Measurements from ENCODE around the gene SECISBP2.

SECISBP2 gene

DNA sequence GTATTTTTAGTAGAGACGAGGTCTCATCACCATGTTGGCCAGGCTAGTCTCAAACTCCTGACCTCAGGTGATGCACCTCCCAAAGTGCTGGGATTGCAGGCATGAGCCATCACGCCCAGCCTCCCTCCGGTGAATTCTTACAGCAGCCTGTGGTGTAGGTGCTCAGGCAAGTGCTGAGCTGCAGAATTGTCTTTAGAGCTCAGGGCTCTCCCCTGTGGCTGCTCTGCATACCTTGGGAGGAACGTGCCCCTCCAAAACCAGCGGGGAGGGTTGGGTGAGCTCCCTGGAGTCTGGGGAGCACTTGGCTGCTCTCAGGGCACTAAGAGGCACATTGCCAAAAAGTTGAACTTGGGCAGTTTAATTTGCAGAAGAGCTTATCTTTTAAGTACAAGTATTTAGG is 29.4 kb downstream of the SECISBP2 start:
- DNase-seq (ENCODE audit: low read depth), result no peak

DNA sequence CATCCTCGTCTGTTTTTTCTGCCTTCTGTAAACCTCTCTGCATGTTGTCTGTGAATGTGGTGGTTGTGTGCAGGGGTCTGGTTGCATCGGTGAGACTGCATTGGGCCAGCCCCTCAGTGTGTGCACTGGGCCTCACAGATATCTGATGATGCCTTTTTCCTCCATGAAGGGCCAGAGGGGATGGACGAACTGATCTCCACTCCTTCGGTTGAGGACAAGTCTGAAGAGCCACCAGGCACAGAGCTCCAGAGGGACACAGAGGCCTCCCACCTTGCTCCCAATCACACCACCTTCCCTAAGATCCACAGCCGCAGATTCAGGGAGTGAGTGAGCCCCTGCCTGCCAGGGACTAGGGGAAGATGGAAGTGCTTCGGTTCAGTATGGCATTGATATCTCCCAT is 31.3 kb downstream of the SECISBP2 start:
- no peak for DNase-seq (ENCODE audit: low read depth)

DNA sequence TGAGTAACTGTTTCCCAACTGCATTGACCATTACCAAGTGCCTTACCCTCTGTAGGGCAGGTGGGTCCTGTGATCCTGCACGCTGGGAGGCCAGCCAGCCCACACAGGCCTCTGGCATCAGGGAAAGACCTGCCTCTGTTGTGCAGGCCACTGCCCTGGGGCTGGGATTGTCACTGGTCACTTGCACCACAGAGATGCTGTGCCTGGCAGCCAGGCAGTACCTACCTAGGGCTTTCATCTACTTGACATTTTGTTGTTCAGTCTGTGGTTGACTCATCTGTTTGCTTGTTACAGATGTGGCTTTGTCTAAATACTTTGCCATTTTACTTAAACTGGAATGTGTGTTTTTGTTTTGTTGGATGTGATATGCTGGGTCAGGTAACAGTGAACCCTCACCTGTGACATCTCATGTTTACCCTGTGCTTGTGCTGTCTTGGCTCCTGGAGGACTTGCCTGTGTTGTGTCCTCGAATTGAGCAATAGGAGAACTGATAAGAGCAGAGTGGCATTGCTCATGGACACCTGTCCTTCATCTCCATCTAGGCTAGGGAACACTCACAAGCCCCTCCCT is 32.8 kb downstream of the SECISBP2 start:
- no peak for DNase-seq (ENCODE audit: low read depth)

DNA sequence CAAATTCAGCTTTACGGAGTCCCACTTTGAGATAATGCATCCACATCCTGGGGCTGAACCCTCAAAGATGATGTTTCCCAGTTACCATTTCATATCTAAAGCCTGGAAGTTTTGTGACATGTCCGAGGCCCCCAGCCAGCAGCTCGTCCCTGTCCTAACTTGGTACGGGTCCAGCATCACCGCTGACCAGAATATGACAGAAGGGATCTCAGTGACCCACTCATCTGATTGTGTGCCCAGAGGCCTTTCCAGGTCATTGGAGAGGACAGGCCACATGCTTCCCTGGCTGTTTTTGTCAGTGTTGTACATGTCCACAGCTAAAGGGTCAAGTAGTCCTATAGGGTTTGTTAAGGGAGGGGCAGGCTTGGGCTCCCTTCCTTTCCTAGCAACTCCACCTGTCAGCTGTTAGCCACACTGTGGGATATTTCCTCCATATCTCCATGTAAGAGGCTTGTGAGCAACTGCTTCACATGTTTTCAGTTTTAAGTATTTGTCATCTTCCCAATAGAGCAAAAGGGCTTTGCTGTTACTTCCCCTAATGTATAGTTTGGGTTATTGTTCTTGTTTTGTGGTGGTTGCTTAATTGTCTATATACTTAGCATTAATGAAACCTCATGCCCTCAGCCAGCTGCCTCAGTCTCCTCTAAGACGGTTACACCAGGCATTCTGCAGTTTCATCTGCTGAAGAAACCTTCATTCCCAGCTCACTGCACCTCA is 33.4 kb downstream of the SECISBP2 start:
- DNase-seq (ENCODE audit: low read depth), result no peak

DNA sequence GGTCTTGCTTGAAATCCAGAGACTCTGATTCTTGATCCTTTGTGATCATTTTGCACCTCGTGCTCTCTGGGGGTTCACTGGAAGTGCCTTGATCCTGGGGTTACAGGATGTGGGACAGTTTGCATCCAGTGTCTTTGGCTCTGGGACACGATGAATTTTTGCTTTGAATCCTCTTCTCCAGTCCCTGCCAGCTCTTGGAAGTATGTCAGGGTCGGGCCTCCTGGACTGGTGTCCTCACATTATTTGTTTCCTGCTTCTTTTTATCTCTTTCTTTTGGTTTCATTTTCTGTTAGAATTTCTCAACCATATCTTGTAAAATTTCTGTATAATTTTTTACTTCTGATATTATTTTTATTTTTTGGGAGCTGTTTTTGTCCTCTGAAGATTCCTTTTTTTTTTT is 34.2 kb downstream of the SECISBP2 start:
- no peak for DNase-seq (ENCODE audit: low read depth)

DNA sequence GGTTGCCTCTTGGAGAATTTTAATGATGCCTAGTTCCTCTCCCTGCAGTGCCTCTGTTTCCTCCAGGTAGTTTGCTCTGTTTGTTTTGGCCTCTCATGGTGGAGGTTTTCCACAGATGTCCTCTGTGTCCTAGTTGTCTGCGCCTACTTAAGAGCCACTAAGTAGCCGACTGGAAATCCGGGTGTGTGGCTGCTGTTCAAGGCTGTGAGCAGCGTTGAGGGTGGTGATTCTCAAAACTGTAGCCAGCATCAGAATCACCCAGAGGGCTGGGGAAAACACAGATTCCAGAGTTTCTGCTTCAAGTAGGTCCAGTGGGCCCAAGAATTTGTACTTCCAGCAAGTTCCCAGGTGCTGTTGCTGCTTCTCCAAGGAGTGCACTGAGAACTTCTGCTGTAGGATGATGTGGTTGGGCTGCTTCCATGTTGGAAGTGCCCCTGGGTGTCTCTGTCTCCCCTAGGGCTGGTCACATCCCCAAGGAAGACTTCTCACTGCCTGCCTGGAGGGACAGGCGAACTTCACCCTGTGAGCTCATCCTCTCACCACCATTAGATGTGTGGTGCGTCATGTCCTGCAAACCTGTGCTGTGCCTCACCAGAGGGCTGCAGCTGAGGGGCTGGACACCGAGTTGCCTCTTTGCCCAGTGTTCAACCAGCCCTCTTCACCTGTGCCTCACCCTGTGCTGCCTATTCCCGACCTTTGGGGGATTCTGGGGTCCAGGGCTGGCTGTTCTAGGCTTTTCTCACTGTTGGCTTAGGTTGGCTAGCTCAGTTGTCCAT is 34.8 kb downstream of the SECISBP2 start:
- no peak for DNase-seq (ENCODE audit: low read depth)

DNA sequence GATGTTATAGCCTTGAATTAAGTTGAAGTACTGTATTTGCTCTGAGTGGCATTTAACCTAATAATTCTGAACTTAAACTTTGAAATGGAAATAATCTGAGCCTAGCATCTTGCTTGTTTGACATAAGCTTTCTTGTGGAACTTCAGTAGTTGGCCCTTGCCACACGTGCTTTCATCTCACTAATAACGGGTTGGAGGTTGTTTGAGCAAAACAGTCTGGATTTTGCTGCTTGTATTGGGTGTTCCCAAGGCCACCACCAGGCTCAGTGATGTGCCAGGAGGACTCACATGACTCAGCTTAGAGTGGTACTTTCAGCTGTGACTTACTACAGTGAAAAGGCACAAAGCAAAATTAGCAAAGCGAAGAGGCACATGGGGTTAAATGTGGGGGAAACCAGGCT is 35.7 kb downstream of the SECISBP2 start:
- no peak for DNase-seq (ENCODE audit: low read depth)

DNA sequence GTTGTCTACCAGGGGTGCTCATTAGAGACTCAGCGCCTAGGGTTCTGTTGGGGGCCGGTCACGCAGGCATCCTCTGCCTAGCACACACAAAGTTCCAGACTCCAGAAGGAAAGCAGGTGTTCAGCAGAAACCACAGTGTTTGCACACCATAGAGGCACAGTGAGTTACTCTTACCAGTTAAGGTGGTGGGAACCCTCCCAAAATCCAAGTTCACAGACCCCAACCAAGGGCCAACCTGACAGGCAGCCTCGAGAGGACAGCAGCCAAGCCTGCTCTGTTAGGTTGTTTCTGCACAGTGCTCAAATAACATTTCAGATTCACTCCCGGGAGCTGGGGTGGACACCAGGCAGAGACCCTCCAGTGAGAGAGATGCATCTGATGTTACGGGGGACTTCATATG is 36.2 kb downstream of the SECISBP2 start:
- DNase-seq (ENCODE audit: low read depth), result no peak

DNA sequence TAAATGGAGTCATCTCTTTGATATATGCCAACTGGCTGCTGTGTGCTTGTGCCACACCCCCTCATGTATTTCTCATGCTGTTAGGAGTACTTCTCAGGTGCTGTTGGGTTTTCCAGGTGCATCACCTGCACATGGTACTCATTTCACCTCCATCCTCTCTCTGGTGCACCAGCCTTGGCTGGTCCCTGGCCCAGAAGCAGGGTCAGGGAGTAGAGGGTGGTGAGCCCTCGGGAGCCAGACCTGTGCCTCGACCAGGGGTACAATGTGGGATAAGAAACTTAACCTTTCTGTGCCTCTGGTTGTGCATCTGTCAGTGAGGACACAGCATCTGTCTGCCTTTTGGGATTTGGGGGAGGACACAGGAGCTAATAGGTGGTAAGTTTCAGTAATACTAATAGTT is 38.5 kb downstream of the SECISBP2 start:
- no peak for DNase-seq (ENCODE audit: low read depth)

DNA sequence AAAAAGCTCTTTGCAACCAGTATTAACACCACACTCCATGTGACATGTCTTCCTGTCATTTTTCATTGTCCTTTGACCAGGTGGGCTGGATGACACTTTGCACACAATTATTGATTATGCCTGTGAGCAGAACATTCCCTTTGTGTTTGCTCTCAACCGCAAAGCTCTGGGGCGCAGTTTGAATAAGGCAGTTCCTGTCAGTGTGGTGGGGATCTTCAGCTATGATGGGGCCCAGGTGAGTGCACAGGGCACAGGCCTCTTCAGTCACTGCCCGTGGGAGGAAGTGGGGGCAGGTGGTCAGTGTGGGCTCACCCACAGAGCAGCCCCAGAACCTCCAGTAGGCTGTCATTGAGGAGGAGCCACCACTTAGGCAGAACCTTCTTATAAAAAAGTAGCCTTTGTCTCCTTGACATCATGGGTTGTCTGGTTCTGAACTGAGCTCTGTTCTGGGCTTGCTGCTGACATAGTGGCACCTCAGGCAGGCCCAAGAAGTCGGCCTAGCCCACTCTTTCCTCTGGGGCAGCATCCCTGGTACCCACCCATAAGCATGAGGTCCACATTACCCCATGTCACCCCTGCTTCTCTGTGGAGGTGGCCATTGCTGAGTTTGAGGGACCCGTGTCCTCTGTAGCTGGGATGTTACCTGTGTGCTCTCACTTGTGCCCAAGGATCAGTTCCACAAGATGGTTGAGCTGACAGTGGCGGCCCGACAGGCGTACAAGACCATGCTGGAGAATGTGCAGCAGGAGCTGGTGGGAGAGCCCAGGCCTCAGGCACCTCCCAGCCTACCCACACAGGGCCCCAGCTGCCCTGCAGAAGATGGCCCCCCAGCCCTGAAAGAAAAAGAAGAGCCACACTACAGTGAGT is 39.3 kb downstream of the SECISBP2 start:
- no peak for DNase-seq (ENCODE audit: low read depth)

DNA sequence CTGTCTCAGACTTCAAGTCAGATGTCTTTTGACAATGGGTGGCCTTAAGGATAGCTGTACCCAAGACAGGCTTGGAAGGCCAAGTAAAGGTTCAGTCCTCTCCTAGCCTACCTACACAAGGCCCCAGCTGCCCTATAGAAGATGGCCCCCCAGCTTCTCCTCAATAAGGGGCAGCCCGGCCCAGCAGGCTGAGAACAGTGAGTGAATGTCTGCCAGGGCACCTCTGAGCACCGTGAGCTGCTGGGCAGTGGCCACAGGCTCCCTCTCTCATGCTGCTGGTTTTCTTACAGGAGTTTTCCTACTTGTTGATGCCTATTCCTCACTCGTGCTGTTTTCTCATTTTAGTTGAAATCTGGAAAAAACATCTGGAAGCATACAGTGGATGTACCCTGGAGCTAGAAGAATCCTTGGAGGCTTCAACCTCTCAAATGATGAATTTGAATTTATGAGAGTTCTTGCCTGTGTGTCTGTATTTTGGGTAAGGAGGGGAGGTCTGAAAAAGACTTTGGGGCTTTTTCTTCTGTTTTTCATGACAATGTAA is 40.1 kb downstream of the SECISBP2 start:
- DNase-seq (ENCODE audit: low read depth), result no peak

DNA sequence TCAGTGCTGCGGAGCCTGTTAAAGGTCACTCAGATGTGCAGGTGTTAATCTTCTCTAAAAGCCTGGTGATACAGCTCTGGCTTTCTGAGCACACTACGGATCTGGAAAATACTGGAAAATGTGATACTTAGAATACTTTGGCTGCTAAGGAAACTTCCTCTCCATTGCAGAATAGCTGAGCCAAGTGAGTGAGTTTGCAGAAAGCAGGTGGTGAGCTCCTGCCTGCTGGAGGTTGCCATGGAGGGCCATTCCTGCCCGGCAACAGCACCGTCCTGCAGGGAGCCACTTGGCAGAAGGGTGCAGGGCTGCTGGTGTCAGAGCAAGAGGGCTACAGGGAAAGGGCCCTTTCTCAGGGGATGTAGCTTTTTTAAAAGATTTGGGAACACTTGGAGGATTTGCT is 40.7 kb downstream of the SECISBP2 start:
- no peak for DNase-seq (ENCODE audit: low read depth)

DNA sequence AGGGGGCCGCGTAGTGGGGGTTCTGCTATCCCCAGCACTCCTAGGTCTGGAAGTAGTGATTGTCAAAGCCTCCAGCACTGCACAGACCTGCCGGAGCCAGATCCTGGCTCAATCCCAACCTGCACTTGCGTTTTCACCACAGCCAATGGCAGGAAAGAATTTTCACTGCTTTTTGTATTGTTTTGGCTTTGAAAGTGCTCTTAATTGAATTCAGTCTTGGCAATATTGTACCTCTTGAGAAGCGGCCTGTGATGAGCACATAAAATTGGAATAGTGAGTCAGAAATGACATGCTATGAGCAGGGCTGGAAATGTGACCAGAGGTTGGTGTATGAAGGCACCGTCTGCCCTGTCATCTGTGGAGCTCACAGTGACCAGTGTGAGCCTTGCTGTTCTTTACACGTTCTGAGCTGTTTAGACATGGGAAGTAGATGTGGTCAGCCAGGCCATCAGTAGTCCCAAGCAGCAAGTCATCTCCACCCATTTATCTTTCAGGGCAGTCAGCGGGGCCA is 41.5 kb downstream of the SECISBP2 start:
- DNase-seq (ENCODE audit: low read depth), result no peak

DNA sequence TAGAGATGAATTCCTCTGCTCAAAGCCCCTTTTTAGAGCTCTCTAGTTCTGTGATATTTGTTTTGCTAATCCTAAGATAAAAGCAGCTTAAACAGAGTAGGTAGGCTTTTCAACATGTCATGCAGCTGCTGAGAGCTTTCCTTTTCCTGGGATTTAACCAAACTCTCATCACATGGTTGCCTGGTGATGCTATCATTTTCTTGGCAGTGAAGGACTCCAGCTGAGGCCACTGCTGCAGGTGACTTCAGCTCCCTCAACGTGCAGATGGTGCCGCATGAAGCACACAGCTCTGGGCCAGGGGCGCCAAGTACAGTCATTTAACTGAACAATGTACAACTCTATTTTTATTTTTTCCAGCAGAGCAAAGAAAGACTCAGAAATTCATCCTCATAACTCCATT is 42.2 kb downstream of the SECISBP2 start:
- no peak for DNase-seq (ENCODE audit: low read depth)

DNA sequence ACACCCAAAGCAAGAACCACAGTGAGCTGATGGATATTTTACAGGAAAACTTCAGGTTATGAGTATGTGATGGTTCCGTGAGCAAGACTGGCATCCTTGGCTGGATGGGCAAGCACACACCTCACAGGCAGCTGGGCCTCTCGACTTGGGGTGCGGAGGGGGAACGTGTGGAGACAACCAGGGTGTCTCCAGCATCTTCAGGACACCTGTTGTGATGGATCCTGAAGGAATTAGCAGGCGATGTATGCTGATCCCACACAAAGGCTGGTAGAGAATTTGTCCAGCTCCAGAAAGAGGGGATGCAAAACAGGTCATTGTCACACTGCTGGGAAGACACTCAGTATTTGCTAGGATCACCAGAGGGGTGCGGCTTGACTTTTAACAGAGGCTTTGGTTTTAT is 42.7 kb downstream of the SECISBP2 start:
- DNase-seq (ENCODE audit: low read depth), result no peak

DNA sequence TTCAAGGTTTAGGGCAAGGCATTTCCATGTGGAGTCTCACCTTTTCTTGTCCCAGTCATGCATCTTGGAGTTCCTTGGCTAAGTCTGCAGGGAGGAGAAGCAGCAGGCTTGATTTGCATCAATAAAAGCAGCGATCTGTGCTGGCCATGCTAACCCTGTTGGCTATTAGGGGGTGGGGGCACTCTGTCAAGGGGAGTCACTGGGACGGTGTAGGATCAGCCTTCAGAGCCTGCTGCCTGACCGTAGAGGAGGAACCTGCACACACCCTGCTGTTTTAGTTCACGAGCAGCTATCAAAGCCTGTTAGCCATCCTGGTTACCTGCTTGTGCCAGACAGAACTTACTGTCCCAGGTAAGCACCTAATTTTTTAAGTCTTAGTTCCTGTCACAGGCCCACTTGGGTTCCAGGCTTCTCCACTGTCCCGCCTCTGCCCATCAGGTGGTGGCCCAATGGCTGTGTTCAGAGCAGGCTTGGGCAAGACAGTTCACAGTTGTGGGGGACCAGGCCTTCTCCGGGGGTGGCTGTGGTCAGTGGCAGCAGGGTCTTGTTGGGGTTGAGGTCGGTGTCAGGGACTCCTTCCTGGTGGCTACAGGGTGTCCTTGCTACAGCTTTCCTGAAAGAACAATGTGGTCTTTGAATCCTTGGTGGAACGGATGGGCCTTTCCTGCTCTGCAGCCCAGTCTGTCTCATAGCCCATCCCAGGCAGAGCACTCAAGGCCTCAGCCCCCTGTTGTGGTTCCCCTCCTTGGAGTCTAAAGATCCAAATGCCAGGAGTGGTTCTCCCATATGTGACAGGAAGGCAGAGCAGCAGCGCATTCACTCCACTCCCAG is 43.7 kb downstream of the SECISBP2 start:
- DNase-seq (ENCODE audit: low read depth), result no peak

DNA sequence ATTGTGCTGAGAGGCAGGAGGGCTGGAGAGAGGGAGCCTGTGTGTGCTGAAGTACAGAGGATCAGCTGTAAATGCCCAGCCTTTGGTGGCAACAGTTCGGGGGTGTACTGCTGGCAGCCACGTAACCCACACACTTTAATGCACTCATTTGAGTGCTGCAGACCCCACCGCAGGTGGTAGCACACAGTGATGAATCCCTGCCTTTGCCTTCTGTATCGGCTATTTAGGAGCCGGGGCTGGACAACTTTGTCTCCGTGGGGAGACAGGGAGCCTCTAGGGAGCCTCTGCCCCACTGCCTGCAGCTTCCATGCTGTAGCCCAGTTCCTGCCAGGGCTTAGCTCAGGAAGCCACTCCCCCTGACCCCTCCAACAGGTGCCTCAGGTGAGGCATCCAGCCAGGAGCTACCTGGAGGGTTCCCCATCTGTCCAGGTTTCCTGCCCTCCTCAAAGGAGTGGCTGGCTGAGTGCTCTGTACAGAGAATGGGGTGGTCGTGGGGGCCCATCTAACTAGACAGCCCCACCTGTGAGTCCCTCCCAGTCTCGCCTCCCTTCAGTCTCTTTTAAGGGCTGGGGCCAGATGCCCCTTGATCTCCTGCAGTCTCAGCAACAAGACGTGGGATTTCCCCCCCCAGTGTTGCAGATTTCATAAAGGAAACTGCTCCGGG is 44.5 kb downstream of the SECISBP2 start:
- DNase-seq (ENCODE audit: low read depth), result no peak

DNA sequence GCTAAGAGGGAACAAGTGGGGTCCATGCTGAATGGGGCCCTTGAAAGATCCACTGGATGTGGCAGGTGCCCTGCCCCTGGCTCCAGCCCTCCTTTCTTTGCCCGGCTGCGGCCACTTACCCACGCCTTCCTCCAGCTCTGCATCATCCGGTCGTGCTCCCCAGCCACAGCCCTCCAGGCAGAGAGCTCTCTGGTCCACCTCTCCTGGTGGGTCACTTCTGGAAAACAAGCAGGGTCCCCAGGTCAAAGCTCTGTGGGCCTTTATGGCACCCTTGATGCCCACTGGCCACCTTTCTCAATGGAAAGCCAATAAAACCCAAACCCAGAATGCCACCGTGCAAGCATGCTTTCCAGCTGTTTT is 45.0 kb downstream of the SECISBP2 start:
- no peak for DNase-seq (ENCODE audit: low read depth)

DNA sequence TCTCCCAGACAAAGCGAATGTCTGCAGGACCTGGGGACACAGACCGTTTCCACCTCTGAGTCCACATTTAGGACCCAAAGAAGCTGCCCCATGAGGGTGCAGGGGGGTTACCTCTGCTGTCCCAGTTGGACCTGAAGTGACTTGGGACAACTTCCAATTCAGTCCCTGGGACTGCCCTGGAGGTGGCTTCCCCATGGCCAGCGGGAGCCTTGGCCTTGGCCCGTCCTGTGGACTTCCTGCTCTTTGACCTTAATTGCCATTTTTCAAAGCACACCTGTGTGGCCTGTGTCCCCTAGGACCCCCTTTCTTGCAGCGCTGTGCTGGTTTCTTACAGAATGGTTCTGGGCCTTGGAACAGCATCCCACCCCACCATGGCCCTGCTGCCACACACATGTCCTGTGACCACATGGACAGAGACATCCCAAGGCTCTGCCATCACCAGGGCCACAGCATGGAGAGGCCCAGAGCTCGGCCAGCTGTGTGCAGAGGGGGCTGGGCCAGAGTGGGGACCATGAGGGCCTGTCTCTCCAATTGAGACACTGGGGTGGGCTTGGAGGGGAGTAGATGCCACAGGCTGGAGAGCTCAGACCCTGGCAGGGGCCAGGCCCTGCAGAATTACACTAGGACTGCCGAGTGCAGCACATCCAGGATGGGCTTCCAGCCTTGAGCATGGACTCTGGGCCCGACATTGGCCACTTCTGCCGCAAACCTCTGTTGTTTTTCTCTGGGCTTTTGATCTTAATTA is 45.8 kb downstream of the SECISBP2 start:
- no peak for DNase-seq (ENCODE audit: low read depth)
